GM10266 (cell line): ENCODE results near the gene NOXA1.

Experiments used
- DNase-seq: peaks from one replicate; pipeline ENCODE4 v3.0.0; 2012; ENCODE audit errors: extremely low spot score
- CTCF ChIP-seq: IDR thresholded peaks from 2 replicates; pipeline ENCODE4 v1.5.1; 2012; ENCODE audit warnings: mild to moderate bottlenecking, low read depth; ENCODE audit not compliant: control insufficient read depth, insufficient read depth; ENCODE audit errors: missing control alignments

Gene NOXA1

GRCh38 chr9:137474271-137474670, 51.1 kb downstream of the NOXA1 start:
- DNase-seq, result no peak

GRCh38 chr9:137475666-137476065, 52.5 kb downstream of the NOXA1 start:
- DNase-seq, result no peak
- TF ChIP-seq CTCF, result no peak

More at GRCh38 chr9:137474271-137474670, 51.1 kb downstream of the NOXA1 start:
- TF ChIP-seq CTCF, result no peak

GRCh38 chr9:137476856-137477255, 53.7 kb downstream of the NOXA1 start:
- TF ChIP-seq CTCF, result no peak
- DNase-seq, result no peak

DNA sequence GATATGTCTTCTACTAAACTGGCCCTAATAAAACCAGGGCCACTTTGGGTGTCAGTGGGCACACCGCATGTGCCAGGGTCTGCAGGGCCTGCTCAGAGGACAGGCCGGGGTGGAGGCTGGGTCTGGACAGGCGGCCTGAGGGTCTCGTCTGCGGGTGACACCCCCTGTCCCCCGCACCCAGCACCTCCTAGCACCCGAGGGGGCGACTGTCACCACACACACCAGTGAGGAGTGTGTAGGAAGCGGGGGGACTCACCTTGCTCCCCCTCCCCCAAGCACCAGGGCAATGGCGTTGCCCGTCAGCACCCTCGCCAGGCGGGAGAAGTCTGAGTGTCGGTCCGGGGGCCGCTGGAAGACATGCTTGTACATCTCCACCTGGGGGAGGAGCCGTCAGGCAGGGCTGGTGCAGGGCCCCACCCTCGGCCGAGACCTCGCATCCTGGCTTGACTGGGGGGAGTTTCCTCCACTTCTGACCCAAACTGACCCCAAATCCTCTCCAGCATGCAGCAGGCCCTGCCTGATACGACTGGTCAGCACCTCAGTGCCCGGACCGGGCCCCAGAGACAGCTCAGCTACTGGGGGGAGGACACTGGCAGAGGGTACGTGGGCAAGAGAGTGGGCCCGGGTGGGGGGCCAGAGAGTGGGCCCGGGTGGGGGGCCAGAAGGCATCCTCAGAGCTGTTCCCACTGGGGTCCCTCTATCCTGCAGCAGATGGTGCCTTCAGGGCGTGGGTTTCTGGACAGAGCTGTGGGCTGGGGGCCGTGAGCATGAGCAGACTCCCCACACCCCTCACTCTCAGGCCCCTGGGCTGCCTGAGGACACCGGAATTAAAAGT, 54.8 kb downstream of the NOXA1 start:
- no peak for TF ChIP-seq CTCF

GRCh38 chr9:137478613-137478961, 55.4 kb downstream of the NOXA1 start:
- no peak for DNase-seq
- no peak for TF ChIP-seq CTCF

More for the DNA sequence above, 54.8 kb downstream of the NOXA1 start:
- no peak for DNase-seq

GRCh38 chr9:137478962-137479861, 56.0 kb downstream of the NOXA1 start:
- no peak for DNase-seq
- no peak for TF ChIP-seq CTCF

GRCh38 chr9:137479892-137480685, 56.9 kb downstream of the NOXA1 start:
- DNase-seq, result no peak
- no peak for TF ChIP-seq CTCF
